ENCODE data around the gene GRAMD2B. TPM values are rescaled to one million over a fixed set of nuclear protein-coding genes. Genes with fewer than 3 reads are reported as not detected.

The GRAMD2B gene
- 22.5 and 37.9 TPM in 2 replicates for total RNA-seq

GRCh38 chr5:126422994-126423788 is at the start of gene GRAMD2B:
Gene GRAMD2B, plus strand, starts transcription at chr5:126423409. Its CDS starts 198 bp downstream, at chr5:126423607.

Other genes with a start within 250 kb of the GRAMD2B start
- gene ALDH7A1, start 171.8 kb downstream of the GRAMD2B start, total RNA-seq, result 20.8 and 22.9 TPM in 2 replicates
- 45.7 and 50.7 TPM in 2 replicates for gene PHAX, start 177.5 kb downstream of the GRAMD2B start, total RNA-seq

Data from myometrial cell (primary cell).